GM19239 (cell line): Measurements from ENCODE around the gene PPP3CA.

Source experiments
- DNase-seq: peaks from one replicate; pipeline ENCODE4 v3.0.0; 2011; ENCODE audit warnings: low spot score; ENCODE audit not compliant: insufficient read length
- FAIRE-seq: peaks from 2 replicates; lab custom pipeline; 2011; peaks lifted over from hg19 to GRCh38; lab: Jason Lieb, UNC

Gene PPP3CA

GRCh38 chr4:101334963-101335572, 12.3 kb downstream of the PPP3CA start:
- peak; percentile 74 for FAIRE-seq
- no peak for DNase-seq

- no peak for FAIRE-seq
- DNase-seq = no peak
Measured at GRCh38 chr4:101332424-101332823, 14.9 kb downstream of the PPP3CA start.

GRCh38 chr4:101331017-101331416, 16.3 kb downstream of the PPP3CA start:
- FAIRE-seq = no peak
- no peak for DNase-seq

GRCh38 chr4:101329592-101329991, 17.7 kb downstream of the PPP3CA start:
- no peak for FAIRE-seq
- DNase-seq = no peak

GRCh38 chr4:101328063-101328602, 19.2 kb downstream of the PPP3CA start:
- peak; percentile 95 for FAIRE-seq
- DNase-seq = no peak

DNA sequence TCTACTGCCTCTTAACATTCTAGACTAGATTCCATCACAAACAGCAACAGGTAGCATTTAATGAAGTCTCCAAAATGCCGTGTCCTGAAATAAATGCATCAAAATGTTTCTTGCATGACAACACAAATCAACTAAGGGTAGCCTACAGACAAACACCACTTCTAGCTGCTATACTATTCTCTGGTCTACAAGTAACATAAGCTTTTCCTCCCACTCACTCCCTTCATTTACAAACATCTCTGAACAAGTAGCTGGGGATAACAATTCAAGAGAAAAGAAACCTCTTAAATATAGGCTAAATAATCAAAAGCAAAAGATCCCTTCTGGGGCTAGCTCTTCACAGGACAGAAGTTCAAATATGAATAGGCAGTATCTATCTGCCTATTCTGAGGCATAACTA, 20.8 kb downstream of the PPP3CA start:
- FAIRE-seq = peak; percentile 56
- DNase-seq = no peak

DNA sequence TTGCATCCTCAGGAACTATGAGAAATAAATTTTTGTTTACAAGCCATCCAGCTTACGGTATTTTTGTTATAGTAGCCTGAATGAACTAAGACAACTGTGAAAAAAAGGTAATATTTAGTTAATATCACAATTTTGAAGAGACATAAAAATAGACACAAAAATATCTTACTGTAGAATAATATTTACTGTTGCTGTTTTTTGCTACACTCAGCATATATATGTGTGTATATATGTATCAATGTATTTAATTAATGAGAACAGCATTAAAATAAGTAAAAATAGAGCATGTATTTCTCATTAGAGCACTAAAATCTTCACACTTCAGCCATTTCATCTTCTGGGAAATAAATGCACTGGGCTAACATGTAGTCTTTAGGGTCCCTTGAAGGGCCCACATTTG, 24.6 kb downstream of the PPP3CA start:
- FAIRE-seq (no peak), DNase-seq (no peak)

- DNase-seq (no peak), FAIRE-seq (no peak)
Measured at GRCh38 chr4:101321481-101322042, 25.8 kb downstream of the PPP3CA start.

GRCh38 chr4:101315786-101316185, 31.5 kb downstream of the PPP3CA start:
- FAIRE-seq = no peak
- no peak for DNase-seq

DNA sequence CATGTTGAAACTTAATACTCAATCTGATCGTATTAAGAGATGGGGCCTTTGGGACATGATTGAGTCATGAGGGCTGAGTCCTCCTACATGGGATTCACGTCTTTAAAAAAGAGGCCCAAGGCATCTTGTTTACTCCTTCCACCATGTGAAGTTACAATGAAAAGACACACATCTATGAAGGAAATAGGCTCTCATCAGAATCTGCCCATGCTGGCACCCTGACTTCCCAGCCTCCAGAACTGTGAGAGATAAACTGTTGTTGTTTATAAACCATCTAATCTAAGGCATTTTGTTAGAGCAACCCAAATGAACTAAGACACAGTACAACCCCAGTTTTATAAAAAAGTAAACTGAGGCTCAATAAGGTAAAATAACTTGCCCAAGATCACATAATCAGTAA, 32.3 kb downstream of the PPP3CA start:
- DNase-seq = no peak
- FAIRE-seq = no peak

DNA sequence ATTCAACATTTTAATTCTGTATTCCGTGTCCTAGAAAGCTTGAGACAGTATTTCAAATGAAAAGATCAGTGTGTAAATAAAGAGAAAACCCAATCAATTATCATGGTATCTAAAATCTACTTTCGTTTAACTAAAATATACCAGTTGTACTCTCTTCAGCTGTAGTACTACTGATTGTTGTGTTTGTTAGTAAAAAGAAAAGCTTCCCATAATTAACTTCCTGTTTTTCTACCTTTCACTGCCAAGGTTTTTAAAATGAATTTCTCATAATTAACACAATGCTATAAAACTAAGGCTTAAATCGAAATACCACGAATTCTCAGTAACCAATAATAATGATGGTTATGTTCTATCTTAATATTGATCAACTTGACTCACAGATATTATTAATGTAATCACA, 37.4 kb downstream of the PPP3CA start:
- no peak for DNase-seq
- FAIRE-seq = no peak

DNA sequence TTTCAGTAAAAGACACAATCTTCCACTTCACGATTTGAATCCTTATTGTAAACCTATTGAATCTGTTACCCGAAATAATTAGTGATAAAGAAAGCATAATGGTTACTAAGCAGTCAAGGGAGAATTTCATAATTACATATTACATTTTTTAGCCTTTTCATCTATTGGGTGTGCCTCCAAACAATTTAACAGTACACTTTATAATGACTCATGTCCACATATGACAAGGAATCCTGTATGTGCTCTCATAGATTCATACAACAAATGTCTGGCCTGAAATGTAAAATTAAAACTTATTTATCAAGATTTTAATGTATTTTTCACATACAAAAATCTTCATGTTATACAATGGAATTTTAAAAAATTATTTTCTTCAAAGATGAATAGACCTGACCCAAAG, 39.4 kb downstream of the PPP3CA start:
- DNase-seq = no peak
- FAIRE-seq = peak; percentile 71

DNA sequence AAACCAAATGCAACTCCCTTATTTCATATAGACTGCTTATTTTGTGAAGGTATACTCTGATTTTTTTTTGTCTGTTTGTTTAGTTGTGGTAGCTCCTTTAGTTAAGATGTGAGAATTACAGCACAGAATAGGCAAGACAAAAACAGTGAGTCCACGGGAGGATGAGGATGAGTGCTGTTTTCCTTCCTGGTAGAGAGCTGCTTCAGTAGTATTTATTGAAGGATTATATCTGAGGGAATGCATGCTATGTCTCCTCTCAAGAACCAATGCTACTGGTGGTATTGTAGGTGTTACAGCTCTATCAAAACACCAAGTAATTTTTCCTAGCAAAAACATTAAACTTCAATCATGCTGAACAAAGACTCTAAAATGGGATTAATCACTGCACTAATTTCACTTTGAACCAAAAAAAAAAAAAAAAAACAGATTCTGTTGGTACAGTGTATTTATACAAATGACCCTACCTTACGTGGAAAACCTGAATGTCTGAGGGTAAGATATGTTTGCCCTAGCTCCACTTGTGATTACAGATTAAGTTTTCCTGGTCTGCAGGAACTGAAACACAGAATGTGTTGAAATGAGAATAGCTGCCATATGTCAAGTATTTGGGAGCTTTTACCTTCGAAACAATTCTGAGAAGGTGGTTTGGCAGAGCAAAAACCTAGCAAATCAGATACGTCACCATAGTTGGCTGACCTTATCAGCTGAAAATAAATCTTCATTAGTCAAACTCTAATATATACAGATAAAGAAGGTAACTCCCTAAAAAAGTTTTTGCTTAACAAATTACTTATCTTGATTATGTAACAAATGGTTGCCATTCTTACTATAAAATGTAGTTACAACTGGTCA, 40.3 kb downstream of the PPP3CA start:
- peak; percentile 42 for FAIRE-seq

DNA sequence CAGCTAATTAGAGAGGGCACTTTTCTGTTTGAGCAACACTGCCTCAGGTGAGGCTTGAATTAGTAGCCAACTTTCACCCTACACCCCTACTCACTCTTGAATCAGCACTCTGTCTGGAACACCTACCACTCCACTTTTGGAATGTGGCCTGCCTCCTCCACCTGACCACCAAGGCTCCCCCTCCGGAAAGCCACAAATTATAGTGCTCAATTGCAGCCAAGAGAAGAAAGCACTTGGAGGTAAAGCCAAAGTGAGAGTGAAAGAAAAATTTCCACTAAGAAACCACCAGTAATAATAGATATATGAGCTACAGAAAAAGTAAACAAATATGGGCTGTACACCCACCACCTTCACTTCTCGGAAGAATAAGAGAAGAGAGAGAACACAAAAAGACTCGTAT, 41.1 kb downstream of the PPP3CA start:
- FAIRE-seq = peak; percentile 82
- no peak for DNase-seq

More for the DNA sequence above, 40.3 kb downstream of the PPP3CA start:
- DNase-seq = no peak

GRCh38 chr4:101304916-101305315, 42.4 kb downstream of the PPP3CA start:
- DNase-seq = no peak
- FAIRE-seq = peak; percentile 49

GRCh38 chr4:101299899-101300540, 47.3 kb downstream of the PPP3CA start:
- no peak for DNase-seq
- FAIRE-seq = no peak

DNA sequence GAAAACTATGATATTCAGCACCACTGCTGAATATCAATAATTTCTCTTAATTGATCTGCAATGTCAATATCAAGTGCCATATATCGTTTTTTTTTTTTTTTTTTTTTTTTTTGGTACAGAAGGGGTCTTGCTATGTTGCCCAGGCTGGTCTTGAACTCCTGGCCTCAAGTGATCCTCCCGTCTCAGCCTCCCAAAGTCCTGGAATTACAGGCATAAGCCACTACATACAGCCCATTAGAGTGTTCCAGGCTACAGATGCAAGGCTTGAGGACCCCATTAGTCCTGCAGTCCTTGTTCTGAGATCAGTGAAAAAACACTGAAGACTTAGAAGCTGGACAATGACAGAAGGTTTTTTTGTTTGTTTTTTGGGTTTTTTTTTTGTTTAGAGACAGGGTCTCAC, 48.3 kb downstream of the PPP3CA start:
- FAIRE-seq (no peak), DNase-seq (no peak)

- FAIRE-seq (no peak), DNase-seq (no peak)
Measured at GRCh38 chr4:101295691-101296090, 51.6 kb downstream of the PPP3CA start.

- FAIRE-seq (no peak), DNase-seq (no peak)
Measured at GRCh38 chr4:101294597-101294996, 52.7 kb downstream of the PPP3CA start.

GRCh38 chr4:101292901-101293300, 54.4 kb downstream of the PPP3CA start:
- FAIRE-seq (no peak), DNase-seq (no peak)

DNA sequence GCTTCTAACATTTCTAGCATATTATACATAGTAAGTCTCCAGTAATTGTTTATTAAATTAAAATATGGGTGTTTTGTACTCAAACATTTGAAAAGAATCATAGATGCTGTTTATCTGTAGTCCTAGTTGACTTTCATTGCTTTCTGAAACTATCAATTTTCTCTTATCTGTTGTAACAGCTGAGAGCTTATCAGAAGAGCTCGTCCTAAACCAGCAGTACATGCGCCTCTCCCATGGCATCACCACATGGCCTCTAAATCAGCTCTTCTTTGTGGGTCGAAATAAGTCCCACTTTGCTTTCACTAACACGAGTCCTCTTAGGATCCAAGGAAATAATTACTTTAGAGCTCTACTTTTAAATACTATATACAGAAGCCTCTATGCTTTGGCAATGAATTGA, 55.1 kb downstream of the PPP3CA start:
- DNase-seq = no peak
- no peak for FAIRE-seq
